Sigmoid colon (tissue), 7 donors: ENCODE measurements around the gene CAMSAP2. TPM values are rescaled to one million over a fixed set of nuclear protein-coding genes. Genes with fewer than 3 reads are reported as not detected.
A peak's percentile ranks its signal among the peaks of the same experiment; 100 is the strongest.

Experiments used
- DNase-seq: peaks from one replicate; pipeline ENCODE4 v3.0.0-alpha.2; 2019
- H3K27ac ChIP-seq, 4 donors: fragments of 200-600 bp; sonication (generic); one replicate each; pipeline ENCODE4 v1.5.1; 2016 to 2019; ENCODE audit warnings: mild to moderate bottlenecking in 1 of 4
- H3K27me3 ChIP-seq, 3 donors: fragments of 200-600 bp; sonication (generic); one replicate each; pipeline ENCODE4 v1.5.1; 2019; ENCODE audit warnings: mild to moderate bottlenecking in 1 of 3
- H3K36me3 ChIP-seq, 4 donors: fragments of 200-600 bp; sonication (generic); one replicate each; pipeline ENCODE4 v1.5.1; 2016 to 2019
- H3K4me1 ChIP-seq, 4 donors: fragments of 200-600 bp; sonication (generic); one replicate each; pipeline ENCODE4 v1.5.1; 2017 to 2019
- H3K4me3 ChIP-seq, 4 donors: fragments of 200-600 bp; sonication (generic); one replicate each; pipeline ENCODE4 v1.5.1; 2017 to 2019; ENCODE audit warnings: mild to moderate bottlenecking in 2 of 4, moderate library complexity in 1 of 4
- H3K9me3 ChIP-seq, 4 donors: fragments of 200-600 bp in 3 of 4; sonication (generic) in 3 of 4; one replicate each; pipeline versions ENCODE4 v1.5.1 to v1.6.1; 2013 to 2019
- EP300 ChIP-seq, 4 donors: sonication (generic); formaldehyde crosslinking; IDR thresholded peaks; one replicate each; pipeline ENCODE4 v1.6.1; 2017; ENCODE audit warnings: antibody characterized with exemption in 4 of 4
- POLR2A ChIP-seq, 2 donors: fragments of 450-650 bp; IDR thresholded peaks; one replicate each; pipeline ENCODE4 v1.6.1; 2016; ENCODE audit warnings: antibody characterized with exemption in 2 of 2, mild to moderate bottlenecking in 2 of 2, moderate library complexity in 2 of 2
- POLR2AphosphoS5 ChIP-seq, 4 donors: sonication (generic); formaldehyde crosslinking; IDR thresholded peaks; one replicate each; pipeline ENCODE4 v1.6.1; 2017; ENCODE audit warnings: antibody characterized with exemption in 4 of 4
- whole genome bisulfite sequencing, 2 donors: extraction: QIAGEN DNeasy Blood & Tissue Kit; methylation state at CpG; one replicate each; pipeline ENCODE4 v1.1.7; 2013; 5-methylcytosine and 5-hydroxymethylcytosine counted together
- intact Hi-C: fragments of 100-400 bp; cut with DNase I; formaldehyde crosslinking; loops from one replicate; pipeline ENCODE4 v1.15.1; 2023
- polyA plus RNA-seq, 3 donors: library from polyadenylated mRNA; stranded (reverse); fragments of 200-250 nt; gene quantifications; one replicate each; pipeline ENCODE4 v1.2.3, GENCODE V29; 2013
- total RNA-seq, 4 donors: library from RNA; depleted of rRNA; stranded (reverse); fragments of >200 nt; gene quantifications; one replicate each; pipeline ENCODE4 v1.1.0, GENCODE V29; 2016
- TF ChIP-seq, protein P1 (sequence below), 4 experiments: fragments of 450-650 bp in 3 of 4; fragments of 200-600 bp in 1 of 4; IDR thresholded peaks; one replicate each; pipeline ENCODE4 v1.5.1; 2016 to 2019; ENCODE audit warnings: antibody characterized with exemption in 4 of 4, mild to moderate bottlenecking in 3 of 4, moderate library complexity in 2 of 4
- donor health status: healthy with polysubstance abuse.
- donor health status: Bipolar disorder and iron deficiency.
- donor health status: healthy.

The CAMSAP2 gene
- total and polyA plus RNA-seq, 7 donors: 1.2 to 40.7 (median 31.8) TPM

DNA sequence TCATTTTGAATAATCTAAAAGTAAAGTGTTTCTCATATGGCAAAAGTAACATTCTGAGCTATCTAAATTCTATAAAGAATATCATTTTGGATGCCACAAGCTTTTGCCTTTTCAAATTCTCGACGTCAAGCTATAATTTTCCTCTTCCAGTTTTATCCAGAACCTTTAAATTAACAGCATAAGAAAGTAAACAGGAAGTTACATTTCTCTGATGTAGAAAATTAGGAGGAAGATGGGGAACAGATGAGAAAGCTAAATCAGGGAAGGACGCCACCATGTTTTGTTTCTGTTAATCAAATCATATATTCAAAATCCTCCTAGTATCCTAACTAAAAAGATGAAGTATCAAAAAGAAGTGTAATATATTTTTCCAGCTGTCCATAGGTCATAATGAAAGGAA is 8.8 kb upstream of the CAMSAP2 start:
- H3K27ac ChIP-seq: no peak overlapping the region
- H3K36me3 ChIP-seq: no peaks in the 10 kb centered on the region
- 68 to 71% methylated on average over 3 of the region's 3 CpGs for WGBS, 2 donors
- TF ChIP-seq, protein P1, sequence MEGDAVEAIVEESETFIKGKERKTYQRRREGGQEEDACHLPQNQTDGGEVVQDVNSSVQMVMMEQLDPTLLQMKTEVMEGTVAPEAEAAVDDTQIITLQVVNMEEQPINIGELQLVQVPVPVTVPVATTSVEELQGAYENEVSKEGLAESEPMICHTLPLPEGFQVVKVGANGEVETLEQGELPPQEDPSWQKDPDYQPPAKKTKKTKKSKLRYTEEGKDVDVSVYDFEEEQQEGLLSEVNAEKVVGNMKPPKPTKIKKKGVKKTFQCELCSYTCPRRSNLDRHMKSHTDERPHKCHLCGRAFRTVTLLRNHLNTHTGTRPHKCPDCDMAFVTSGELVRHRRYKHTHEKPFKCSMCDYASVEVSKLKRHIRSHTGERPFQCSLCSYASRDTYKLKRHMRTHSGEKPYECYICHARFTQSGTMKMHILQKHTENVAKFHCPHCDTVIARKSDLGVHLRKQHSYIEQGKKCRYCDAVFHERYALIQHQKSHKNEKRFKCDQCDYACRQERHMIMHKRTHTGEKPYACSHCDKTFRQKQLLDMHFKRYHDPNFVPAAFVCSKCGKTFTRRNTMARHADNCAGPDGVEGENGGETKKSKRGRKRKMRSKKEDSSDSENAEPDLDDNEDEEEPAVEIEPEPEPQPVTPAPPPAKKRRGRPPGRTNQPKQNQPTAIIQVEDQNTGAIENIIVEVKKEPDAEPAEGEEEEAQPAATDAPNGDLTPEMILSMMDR (IDR thresholded peaks at IDR 0.05): no peak
- no peak for TF ChIP-seq POLR2A (IDR thresholded peaks at IDR 0.05)
- TF ChIP-seq EP300 (IDR thresholded peaks at IDR 0.05): no peak
- TF ChIP-seq POLR2AphosphoS5 (IDR thresholded peaks at IDR 0.05): no peak
- no peak overlapping the region for H3K4me3 ChIP-seq
- intact Hi-C loops: no loop called here
- H3K9me3 ChIP-seq: no peaks in the 10 kb centered on the region
- no peaks in the 10 kb centered on the region for H3K4me1 ChIP-seq
- DNase-seq: no peak
- no peaks in the 10 kb centered on the region for H3K27me3 ChIP-seq

DNA sequence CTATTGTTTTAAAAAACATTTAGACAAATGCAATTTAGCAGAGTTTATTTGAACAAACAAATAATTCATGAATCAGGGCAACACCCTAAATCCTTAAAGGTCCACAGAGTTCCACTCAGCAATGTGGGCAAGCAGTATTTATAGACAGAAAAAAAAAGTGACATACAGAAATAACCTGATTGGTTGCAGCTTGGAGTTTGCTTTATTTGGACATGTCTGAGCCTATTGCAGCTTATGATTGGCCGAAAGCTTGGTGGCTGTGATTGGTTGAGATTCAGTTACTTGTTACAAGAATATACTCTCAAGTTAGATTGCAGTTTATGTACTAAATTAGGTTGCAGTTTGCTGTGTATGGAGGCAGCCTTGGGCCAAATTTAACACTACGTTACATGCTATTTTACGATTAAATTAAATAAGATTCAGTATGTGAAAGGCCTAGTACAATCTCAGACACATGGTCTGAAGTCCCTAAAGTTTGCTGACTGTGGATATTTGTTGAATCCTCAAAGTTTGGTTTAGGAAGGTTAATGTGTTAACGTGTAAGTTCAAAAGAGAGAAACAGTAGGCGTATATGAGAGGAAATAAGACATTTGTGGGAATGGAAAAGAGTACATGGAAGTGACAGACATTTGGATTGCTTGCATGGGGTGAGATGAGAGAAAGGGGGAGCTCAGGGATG is 6.9 kb upstream of the CAMSAP2 start:
- Histone ChIP-seq H3K9me3 (no peaks in the 10 kb centered on the region), H3K27me3 (no peaks in the 10 kb centered on the region), H3K4me3 (no peak overlapping the region), H3K27ac (no peak overlapping the region), H3K4me1 (no peaks in the 10 kb centered on the region), H3K36me3 (no peaks in the 10 kb centered on the region)
- TF ChIP-seq POLR2AphosphoS5 (IDR thresholded peaks at IDR 0.05): no peak
- TF ChIP-seq, protein P1 (IDR thresholded peaks at IDR 0.05): no peak
- TF ChIP-seq EP300 (IDR thresholded peaks at IDR 0.05): no peak
- no peak for TF ChIP-seq POLR2A (IDR thresholded peaks at IDR 0.05)
- no peak for DNase-seq
- intact Hi-C loops: no loop called here
- WGBS, 2 donors: 96% methylated on average over 5 of the region's 5 CpGs

DNA sequence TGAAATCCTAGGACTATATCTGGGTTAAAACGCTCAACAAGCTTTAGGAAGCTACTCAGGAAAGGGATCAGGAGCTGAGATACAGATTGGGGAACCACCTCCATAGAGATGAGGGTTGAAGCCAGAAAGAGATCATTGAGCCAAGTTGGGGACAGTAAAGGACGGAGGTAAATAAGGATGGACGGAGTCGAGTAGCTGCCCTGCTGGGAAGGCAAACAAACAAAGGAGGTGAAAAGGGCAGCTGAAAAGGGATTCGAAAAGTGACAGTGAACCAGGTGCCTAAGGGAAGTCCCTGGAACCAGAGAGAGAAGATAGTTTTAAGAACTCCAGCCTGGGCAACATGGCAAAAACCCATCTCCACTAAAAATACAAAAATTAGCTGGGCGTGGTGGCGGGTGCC is 6.3 kb upstream of the CAMSAP2 start:
- H3K4me3 ChIP-seq: no peak overlapping the region
- H3K27me3 ChIP-seq: no peaks in the 10 kb centered on the region
- H3K36me3 ChIP-seq: no peaks in the 10 kb centered on the region
- intact Hi-C loops: no loop called here
- WGBS, 2 donors: 74 to 87% methylated on average over 7 of the region's 7 CpGs
- no peak overlapping the region for H3K27ac ChIP-seq
- TF ChIP-seq POLR2A (IDR thresholded peaks at IDR 0.05): no peak
- TF ChIP-seq POLR2AphosphoS5 (IDR thresholded peaks at IDR 0.05): no peak
- no peak for TF ChIP-seq EP300 (IDR thresholded peaks at IDR 0.05)
- TF ChIP-seq, protein P1 (IDR thresholded peaks at IDR 0.05): no peak
- no peaks in the 10 kb centered on the region for H3K4me1 ChIP-seq
- H3K9me3 ChIP-seq: no peaks in the 10 kb centered on the region
- DNase-seq: no peak

DNA sequence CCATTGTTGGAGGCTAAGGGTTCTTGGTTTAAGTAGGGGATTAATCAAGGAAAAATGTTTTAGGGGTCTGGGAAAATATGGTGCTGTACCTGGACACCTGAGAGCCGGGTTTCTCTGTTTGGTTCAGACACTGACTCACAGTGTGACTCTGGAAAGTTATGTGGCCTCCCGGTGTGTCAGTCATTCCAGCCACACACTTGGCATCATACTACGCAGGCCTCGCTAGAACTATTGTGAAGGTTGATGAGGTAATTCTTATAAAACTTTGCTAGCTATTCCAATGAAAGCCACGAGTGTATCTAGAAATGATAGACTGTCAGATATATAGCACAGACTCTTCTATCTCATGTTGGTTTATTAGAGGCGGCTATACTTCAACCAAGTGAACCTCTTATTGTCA is 4.8 kb upstream of the CAMSAP2 start:
- H3K36me3 ChIP-seq: no peaks in the 10 kb centered on the region
- intact Hi-C loops: no loop called here
- no peaks in the 10 kb centered on the region for H3K9me3 ChIP-seq
- TF ChIP-seq EP300 (IDR thresholded peaks at IDR 0.05): no peak
- H3K27me3 ChIP-seq: no peaks in the 10 kb centered on the region
- H3K4me3 ChIP-seq: no peak overlapping the region
- WGBS, 2 donors: 85 to 88% methylated on average over 6 of the region's 6 CpGs
- no peak for DNase-seq
- H3K4me1 ChIP-seq: peaks cover 0 to 7% (median 5%) of the 10 kb centered on the region in 4 donors
- no peak overlapping the region for H3K27ac ChIP-seq

DNA sequence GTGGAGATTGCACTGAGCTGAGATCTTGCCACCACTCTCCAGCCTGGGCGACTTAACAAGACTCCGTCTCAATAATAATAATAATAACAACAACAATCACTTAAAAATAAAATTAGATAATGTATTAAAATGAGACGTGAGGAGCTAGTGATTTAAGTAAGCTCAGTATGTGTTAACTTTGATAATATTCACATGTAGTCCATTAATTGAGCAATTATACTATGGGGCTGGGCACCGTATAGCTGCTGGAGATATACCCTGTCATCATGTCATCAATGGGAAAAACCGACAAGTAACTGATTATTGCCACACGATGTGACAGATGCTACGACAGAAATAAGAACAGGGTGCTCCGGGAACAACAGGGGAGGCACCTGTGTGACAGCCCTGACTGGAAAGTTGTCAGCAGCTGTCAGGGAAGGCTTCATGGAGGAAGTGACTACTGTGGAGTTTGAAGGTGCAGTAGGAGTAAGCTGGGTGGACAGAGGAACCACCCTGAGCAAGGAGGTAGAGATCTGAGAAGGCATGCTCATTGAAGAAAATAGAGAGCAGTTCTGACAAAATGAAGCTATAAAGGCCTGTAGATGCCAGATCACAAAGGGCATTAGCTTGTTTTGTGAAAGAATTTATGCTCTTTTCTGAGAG is 924 bp upstream of the CAMSAP2 start:
- Histone ChIP-seq H3K27ac (peak overlapping the region; percentile 97 to 100 (median 100)), H3K9me3 (no peaks in the 10 kb centered on the region), H3K27me3 (no peaks in the 10 kb centered on the region), H3K4me1 (peaks cover 0 to 33% (median 24%) of the 10 kb centered on the region in 4 donors), H3K4me3 (peak overlapping the region in 3 of 4 donors; percentile 73 to 96 (median 91)), H3K36me3 (no peaks in the 10 kb centered on the region)
- TF ChIP-seq POLR2AphosphoS5 (IDR thresholded peaks at IDR 0.05): no peak
- intact Hi-C loops: loop anchor here (2.0 kb wide), 1 partner anchor 117 kb away; the partner anchor contains the start of gene KIF14
- no peak for DNase-seq
- WGBS, 2 donors: 75 to 91% methylated on average over 8 of the region's 8 CpGs
